H1 (cell line): ENCODE data around the gene UBL4B. TPM values are rescaled to one million over a fixed set of nuclear protein-coding genes. Genes with fewer than 3 reads are reported as not detected.

Source experiments
- ASH2L ChIP-seq: fragments of 200-600, 300-600 bp; sonication (generic); IDR thresholded peaks from one replicate; pipeline ENCODE4 v1.7.1; 2017; ENCODE audit warnings: low read length
- CBX5 ChIP-seq: fragments of 300-800, 300-1000 bp; sonication (generic); IDR thresholded peaks from 2 replicates; pipeline ENCODE4 v1.7.1; 2016; ENCODE audit warnings: antibody characterized with exemption, low read length, low read depth
- GABPA ChIP-seq: IDR thresholded peaks from 2 replicates; pipeline ENCODE4 v1.6.1; 2011; ENCODE audit warnings: mild to moderate bottlenecking, low read length, moderate library complexity, borderline replicate concordance; ENCODE audit not compliant: insufficient read depth
- GTF2F1 ChIP-seq: IDR thresholded peaks from 2 replicates; pipeline ENCODE4 v1.6.1; 2012; ENCODE audit warnings: low read depth, low read length, improper control_type of control experiment, borderline replicate concordance
- HDAC2 ChIP-seq, 2 experiments: fragments of 300-600 bp in 1 of 2; sonication (generic) in 1 of 2; IDR thresholded peaks; 2 replicates each; pipeline ENCODE4 v1.6.1; 2011 to 2012; ENCODE audit warnings: low read depth in 2 of 2, low read length in 2 of 2, mild to moderate bottlenecking in 2 of 2, moderate library complexity in 2 of 2, borderline replicate concordance in 1 of 2, inconsistent platforms in 1 of 2
- JUND ChIP-seq: IDR thresholded peaks from 2 replicates; pipeline ENCODE4 v1.6.1; 2011; ENCODE audit warnings: mild to moderate bottlenecking, improper control_type of control experiment, low read length
- KDM1A ChIP-seq: fragments of 200-600, 300-600 bp; sonication (generic); IDR thresholded peaks from 2 replicates; pipeline ENCODE4 v1.7.1; 2016; ENCODE audit warnings: mild to moderate bottlenecking, low read length, borderline replicate concordance
- NANOG ChIP-seq: IDR thresholded peaks from 2 replicates; pipeline ENCODE4 v1.6.1; 2011; ENCODE audit warnings: low read length, low read depth, mild to moderate bottlenecking, inconsistent platforms; ENCODE audit not compliant: insufficient read depth, poor library complexity, severe bottlenecking
- RFX5 ChIP-seq: IDR thresholded peaks from 2 replicates; pipeline ENCODE4 v1.6.1; 2011; ENCODE audit warnings: low read depth, low read length, improper control_type of control experiment, borderline replicate concordance
- SIRT6 ChIP-seq: IDR thresholded peaks from one replicate; pipeline ENCODE4 v1.7.1; 2012; ENCODE audit warnings: low read length, inconsistent platforms
- TAF7 ChIP-seq: optimal IDR thresholded peaks from 2 replicates; pipeline ENCODE3; 2011; ENCODE audit warnings: low read depth, mild to moderate bottlenecking, inconsistent platforms, low read length, moderate library complexity, borderline replicate concordance
- YY1 ChIP-seq: IDR thresholded peaks from 2 replicates; pipeline ENCODE4 v1.6.1; 2011; ENCODE audit warnings: low read depth, mild to moderate bottlenecking, low read length
- polyA plus RNA-seq, 7 experiments: library from polyadenylated mRNA; depleted of rRNA in 3 of 7; stranded (reverse) in 5 of 7; unstranded in 2 of 7; fragments of >200 nt in 5 of 7; fragments of 200-250 nt in 2 of 7; gene quantifications; 1 replicate in 5 of 7; 2 replicates in 1 of 7; 4 replicates in 1 of 7; pipeline versions ENCODE4 v1.2.1 to v1.2.3, GENCODE V29; 2011 to 2013; ENCODE audit warnings: missing spikeins in 2 of 7, mixed read lengths in 2 of 7
- total RNA-seq: library from RNA; stranded (reverse); fragmentation: NEBNext Ultra II Directional; extraction: Animal tissue kit (Norgen Biotek cat#: 25700); gene quantifications from 2 replicates; pipeline ENCODE4 v1.2.1, GENCODE V29; 2021

Gene UBL4B
- total and polyA plus RNA-seq, 2 of the 8 experiments (the other 6 are each of a cell fraction or from before 2014, with no cell fraction given) = 0.11 TPM; not detected in 1

DNA sequence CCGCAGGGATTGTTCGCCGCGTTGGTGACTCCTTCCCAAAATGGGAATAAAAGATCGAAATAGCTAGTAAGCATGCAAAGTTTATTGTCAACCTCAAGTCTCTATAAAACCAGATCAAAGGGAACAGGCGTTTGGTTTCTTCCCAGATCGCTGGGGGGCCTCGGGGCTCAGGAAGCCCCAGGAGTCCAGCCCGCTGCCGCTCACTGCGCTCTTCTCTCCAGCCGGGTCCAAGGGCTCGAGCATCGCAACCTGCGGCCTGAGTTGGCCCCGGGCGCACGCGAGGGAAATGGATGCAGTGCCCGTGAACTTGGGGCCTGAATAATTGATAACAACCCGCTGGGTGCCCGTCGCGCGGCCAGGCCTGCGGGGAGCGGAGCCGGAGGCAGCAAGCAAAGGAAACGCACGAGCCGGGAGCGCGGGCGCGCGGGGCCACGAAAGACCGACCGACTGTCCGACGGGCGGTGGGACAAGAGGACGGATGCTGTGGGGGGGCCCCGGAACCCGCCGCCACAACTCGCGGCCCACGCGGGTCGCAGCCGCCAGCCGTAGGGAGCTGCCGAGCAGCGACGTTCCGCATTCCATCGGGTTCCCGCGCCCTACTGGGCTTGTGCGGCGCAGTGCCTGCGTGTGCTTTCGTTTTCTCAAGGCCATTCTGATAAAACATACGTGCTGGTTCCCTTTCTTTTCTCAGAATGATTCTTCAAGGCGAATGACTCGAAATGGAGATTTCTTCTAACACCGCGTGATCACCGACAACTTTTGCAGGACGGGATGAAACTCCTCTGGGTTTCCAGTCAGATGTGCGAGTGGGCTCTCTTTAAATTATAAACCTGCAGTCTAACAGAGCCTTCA is 27.8 kb upstream of the UBL4B start (continued):
- TF ChIP-seq KDM1A = no peak
- no peak for TF ChIP-seq JUND
- TF ChIP-seq NANOG = no peak
- TF ChIP-seq HDAC2 (IDR thresholded peaks at IDR 0.05; ENCODE audit: borderline replicate concordance in 1 of 2, low read depth in 2 of 2, low read length in 2 of 2) = no peak
- no peak for TF ChIP-seq ASH2L
- no peak for TF ChIP-seq YY1
- no peak for TF ChIP-seq SIRT6
- no peak for TF ChIP-seq GTF2F1
- TF ChIP-seq CBX5 = no peak
- no peak for TF ChIP-seq TAF7
- TF ChIP-seq GABPA = no peak
- TF ChIP-seq RFX5 = no peak
